HL-60 (cell line): ENCODE results near the gene LRCH4.
A peak's percentile ranks its signal among the peaks of the same experiment; 100 is the strongest.
"Not testable (repeated sequence)": the region's sequence is repeated elsewhere in the genome, so short reads cannot be mapped to it uniquely, and the experiment has no call there.

Experiments used
- DNase-seq, 2 experiments: peaks; one replicate each; pipeline ENCODE4 v3.0.0-alpha.2; 2010 to 2020; ENCODE audit warnings: low read depth in 1 of 2, low spot score in 1 of 2
- H3K27ac ChIP-seq: fragments of 250-450 bp; sonication (Bioruptor Pico); replicated peaks from 2 replicates; pipeline ENCODE4 v1.5.1; 2020; ENCODE audit warnings: mild to moderate bottlenecking, moderate library complexity
- H3K27me3 ChIP-seq: fragments of 250-450 bp; sonication (Bioruptor Pico); 2 replicates; pipeline ENCODE4 v1.5.1; 2021; ENCODE audit warnings: mild to moderate bottlenecking, moderate library complexity; ENCODE audit not compliant: insufficient read depth, poor library complexity, severe bottlenecking
- H3K4me3 ChIP-seq: replicated peaks from 2 replicates; pipeline ENCODE4 v1.5.1; 2011; ENCODE audit warnings: mild to moderate bottlenecking, control low read depth, low read length; ENCODE audit not compliant: insufficient read depth
- CTCF ChIP-seq: IDR thresholded peaks from one replicate; pipeline ENCODE4 v1.5.1; 2011; ENCODE audit warnings: low read length, control low read depth, inconsistent platforms; ENCODE audit not compliant: insufficient read depth
- GABPA ChIP-seq: IDR thresholded peaks from 2 replicates; pipeline ENCODE4 v1.6.1; 2012; ENCODE audit warnings: low read depth
- POLR2AphosphoS5 ChIP-seq: IDR thresholded peaks from 2 replicates; pipeline ENCODE4 v1.6.1; 2012; ENCODE audit warnings: low read depth
- REST ChIP-seq: IDR thresholded peaks from 2 replicates; pipeline ENCODE4 v1.6.1; 2012; ENCODE audit warnings: low read depth; ENCODE audit not compliant: insufficient replicate concordance
- SPI1 ChIP-seq: IDR thresholded peaks from 2 replicates; pipeline ENCODE4 v1.6.1; 2012; ENCODE audit warnings: low read depth, mild to moderate bottlenecking, borderline replicate concordance

Gene LRCH4

GRCh38 chr7:100565133-100565571, 20.8 kb downstream of the LRCH4 start:
- Histone ChIP-seq H3K4me3 (no peak overlapping the region), H3K27me3 (no peaks in the 10 kb centered on the region), H3K27ac (no peak overlapping the region)
- TF ChIP-seq GABPA (no peak), CTCF (no peak), REST (no peak), POLR2AphosphoS5 (no peak), SPI1 (no peak)
- no peak for DNase-seq

GRCh38 chr7:100564405-100564804, 21.5 kb downstream of the LRCH4 start:
- H3K27ac ChIP-seq, H3K27me3 ChIP-seq, DNase-seq, H3K4me3 ChIP-seq: not testable (repeated sequence)

- Histone ChIP-seq H3K27ac (no peak overlapping the region), H3K27me3 (no peaks in the 10 kb centered on the region), H3K4me3 (no peak overlapping the region)
- DNase-seq = peak; percentile 68 to 77
- TF ChIP-seq REST (no peak), CTCF (peak; percentile 95)
Measured at GRCh38 chr7:100563809-100564400, 22.0 kb downstream of the LRCH4 start.

GRCh38 chr7:100563100-100563564, 22.8 kb downstream of the LRCH4 start:
- TF ChIP-seq POLR2AphosphoS5 = no peak
- no peak for TF ChIP-seq GABPA
- TF ChIP-seq CTCF = no peak
- no peak for TF ChIP-seq SPI1
- no peak for TF ChIP-seq REST
- no peaks in the 10 kb centered on the region for H3K27me3 ChIP-seq
- no peak overlapping the region for H3K4me3 ChIP-seq
- H3K27ac ChIP-seq = no peak overlapping the region
- DNase-seq = no peak
